GM18870 (cell line): ENCODE results near the gene CFDP1.

Experiments
- ATAC-seq: cut with Tn5 transposase; IDR thresholded peaks from one replicate; pipeline ENCODE4 v1.9.1; 2021; ENCODE audit warnings: moderate library complexity; ENCODE audit not compliant: unreplicated experiment

Gene CFDP1

DNA sequence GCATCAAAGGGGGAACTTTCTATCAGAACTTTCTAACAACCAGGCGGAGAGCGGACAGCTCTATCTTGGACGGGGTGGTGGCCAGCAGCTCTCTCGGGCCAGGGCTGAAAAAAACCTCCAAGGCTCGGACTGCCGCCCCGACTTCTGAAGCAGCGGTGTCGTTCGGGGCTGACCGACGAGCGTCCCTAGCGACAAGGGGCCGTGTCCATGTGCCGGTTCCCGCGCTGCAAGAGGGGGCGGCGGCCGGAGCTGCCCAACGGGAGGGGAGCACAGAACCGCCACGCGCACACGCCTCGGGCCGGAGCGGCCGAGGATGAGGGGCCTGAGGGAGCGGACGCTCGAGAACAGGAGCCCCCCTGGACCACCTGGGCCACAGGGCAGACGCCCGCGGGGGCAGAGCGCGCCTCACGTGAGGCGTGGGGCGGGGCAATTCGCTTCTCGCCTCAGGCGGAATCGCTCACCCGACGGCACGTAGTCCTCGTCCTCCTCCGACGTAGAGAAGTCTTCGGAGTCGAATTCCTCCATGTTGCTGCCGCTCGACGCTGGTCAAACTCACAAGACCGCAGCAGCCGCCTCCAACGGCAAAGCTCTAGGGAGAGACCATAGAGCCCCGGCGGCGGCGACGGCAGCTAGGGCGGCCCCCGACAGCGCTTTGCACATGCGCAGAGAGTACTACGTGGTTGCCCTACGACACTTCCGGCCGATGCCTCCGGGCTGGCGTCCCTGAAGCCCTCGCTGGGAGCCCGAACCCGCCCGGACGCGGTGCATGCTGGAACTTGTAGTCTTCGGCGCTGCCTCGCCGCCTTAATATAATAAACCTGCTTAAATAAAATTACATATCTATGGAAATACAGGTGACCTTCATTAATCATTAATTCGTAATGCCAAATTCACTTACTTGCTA is at the start of gene CFDP1:
TSS of gene CFDP1 (minus strand) at position 676 of the 904 bp plus-strand sequence. CDS start at position 525, 151 bp downstream.
- ATAC-seq: peak; percentile 83

DNA sequence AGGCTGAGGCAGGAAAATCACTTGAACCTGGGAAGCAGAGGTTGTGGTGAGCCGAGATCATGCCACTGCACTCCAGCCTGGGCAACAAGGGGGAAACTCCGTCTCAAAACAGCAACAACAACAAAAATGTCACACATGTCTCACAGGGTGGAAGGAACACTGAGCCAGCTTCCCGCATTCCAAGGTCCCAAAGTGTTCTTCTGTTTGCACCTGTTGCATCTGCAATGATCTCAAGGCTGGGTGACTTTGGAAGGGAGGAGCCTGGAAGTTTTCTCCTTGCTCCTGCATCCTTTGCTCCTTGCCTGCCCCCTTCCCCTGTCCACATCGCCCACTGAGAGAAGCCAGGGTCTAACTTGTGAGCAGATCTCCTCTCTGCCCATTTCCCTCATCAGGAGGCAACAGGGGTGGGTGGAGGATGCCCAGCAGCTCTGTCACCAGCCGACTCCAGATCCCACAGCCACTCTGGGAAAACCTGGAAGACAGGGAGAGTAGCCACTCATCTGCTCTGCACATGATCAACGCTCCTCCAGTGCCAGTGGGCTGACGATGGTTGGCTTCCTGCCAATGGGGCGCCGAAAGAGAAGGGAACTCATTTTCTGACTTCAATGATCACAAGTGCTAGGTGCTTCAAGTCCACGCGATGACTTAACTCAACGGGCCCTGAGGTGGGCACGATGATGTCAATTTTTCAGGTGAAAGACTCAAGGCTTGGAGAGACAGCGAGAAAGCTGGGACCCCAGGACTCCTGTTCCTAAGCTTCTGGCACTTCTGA is 49.3 kb upstream of the CFDP1 start:
- ATAC-seq: no peak

DNA sequence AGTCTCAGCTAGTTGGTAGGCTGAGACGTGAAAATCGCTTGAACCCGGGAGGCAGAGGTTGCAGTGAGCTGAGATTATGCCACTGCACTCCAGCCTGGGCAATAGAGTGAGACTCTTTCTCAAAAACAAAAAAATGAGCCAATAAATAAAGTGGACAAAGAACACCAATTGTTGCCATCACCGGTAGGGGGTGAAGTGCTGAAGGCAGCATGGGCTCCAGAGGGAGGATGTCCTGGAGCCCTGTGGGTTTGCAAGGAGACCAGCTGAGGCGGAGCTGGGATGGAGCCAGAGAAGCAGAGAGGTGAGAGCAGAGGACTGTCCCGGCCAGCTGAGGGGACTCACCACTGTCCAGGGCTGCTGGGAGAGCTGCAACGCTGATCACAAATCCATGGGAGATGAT is 48.2 kb upstream of the CFDP1 start:
- ATAC-seq: no peak

DNA sequence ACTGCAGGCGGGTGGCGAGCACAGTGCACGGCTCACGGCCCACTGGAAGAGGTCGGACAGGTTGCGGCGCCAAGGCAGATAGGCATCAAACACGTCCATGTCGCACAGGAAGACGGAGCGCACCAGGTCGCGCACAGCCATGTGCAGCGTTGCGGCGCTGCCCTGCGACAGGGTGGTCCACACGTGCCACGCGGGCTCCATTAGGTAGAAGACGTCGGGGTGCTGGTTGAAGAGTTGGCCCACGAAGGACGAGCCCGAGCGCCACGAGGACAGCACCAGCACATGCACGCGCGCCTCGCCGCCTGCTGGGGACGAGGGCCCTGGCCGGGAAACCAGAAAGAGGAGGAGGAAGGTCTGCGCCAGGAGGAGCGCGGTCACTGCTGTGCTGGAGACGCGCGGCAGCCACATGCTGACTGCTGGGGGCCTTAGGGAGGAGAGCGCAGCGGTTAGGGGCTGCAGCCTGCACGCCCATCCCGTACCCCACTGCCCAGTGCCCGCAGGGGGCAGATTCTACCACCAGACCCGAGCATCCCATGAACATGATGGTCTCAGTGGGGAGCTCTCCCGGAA is 46.2 kb upstream of the CFDP1 start:
- no peak for ATAC-seq

DNA sequence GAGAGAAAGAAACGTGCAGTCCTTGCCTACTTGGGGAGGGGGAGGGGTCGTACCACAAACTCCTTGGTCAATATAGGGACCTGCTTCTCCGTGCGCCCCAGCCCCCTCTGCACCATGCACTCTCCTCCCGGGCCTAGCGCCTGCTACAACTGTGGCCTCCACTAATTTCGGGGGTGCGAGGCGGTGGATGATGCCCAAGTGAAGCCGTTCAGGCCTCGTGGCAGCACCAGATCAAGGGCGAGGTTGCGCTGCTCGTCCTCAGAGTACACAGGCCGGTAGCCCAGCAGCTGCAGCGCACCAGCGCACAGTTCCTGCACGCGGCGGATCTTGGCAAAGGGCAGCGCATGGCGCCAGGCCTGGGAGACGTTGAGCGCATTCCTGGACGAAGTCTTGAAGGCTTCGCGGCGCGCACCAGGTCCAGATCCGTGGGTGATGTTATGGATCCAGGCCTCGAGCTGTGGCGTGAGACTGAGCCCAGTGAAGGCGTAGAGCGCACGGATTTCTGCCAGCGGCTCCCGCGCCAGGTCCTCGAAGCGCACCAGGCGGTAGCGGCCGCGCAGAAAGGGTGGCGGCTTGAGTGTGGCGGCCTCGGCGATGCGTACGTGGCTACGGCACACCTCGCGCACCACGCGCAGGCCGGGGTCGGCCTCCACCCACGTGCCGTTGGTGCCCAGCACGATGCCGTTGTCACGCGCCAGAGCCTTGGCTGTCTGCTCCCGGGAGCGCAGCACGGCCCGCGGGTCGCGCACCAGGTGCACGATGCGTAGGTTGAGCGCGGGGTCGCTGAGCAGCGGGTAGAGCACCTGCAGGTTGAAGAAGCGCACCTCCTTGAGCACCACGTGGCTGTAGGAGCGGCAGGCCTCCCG is 45.4 kb upstream of the CFDP1 start:
- ATAC-seq: no peak

DNA sequence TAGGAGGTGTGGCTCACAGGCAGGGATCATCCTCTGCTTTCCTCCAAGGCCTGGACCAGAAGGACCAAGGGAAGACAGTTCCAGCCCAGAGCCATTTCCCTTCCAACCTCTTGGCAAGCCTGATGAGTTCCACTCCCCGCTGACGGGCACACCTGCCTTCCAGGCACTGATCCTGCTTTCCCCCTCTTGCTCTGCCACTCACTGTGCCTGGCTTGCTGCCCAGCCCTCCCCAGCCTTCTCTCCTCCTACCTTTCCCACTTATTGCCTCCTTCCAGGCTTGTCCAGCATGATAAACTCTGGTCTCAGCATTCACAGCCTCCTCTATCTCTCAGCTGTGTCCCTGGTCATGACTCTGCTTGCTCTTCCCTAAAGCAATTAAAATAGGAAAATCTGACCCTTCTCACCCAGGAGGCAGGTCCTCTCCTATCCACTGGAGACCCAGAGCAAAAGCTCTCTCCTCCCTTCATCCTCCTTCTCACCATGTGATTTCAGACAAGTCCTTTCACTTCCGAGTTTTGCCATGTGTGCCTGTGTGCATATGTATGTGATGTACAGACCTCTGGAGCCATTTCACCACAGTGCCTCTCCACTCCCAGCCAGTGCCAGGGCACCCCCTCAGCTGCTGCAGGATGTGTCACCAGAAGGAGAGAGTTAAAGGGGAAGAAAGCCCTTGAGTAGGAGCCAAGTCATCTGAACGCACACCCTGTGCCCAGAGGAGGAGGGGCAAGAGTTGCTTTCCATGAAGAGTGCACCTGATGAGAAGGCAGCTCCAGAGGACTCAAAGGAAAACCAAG is 44.6 kb upstream of the CFDP1 start:
- ATAC-seq: no peak

DNA sequence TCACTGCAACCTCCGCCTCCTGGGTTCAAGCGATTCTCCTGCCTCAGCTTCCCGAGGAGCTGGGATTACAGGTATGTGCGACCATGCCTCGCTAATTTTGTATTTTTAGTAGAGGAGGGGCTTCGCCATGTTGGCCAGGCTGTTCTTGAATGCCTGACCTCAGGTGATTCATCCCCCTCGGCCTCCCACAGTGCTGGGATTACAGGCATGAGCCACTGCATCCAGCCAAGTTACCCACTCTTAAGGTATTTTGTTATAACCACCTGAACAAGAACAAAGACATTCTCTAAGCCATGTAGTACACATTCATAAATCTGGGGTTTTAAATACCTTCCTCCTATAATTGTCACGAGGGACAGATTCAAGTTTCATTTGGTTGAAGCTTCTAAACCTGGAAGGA is 43.5 kb upstream of the CFDP1 start:
- ATAC-seq: no peak

DNA sequence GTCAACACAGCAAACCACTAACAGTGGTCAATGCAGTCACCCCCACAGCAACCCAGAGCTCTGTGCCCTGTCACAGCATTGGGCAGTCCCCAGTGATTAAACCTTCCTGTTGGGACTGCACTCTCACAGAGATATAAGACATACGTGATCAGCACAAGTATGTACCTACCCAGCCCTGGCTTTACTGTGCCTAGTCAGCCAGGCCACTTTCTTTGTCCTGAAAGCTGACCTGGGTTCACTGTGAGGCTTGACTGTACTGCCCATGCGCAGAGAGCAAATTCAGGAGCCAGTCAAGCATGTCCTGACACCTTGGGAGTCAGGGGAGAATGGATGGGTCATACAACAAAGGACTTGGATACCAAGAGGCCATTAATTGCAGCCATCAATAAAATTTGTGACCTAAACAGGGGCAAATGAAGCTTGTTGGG is 42.1 kb upstream of the CFDP1 start:
- no peak for ATAC-seq

DNA sequence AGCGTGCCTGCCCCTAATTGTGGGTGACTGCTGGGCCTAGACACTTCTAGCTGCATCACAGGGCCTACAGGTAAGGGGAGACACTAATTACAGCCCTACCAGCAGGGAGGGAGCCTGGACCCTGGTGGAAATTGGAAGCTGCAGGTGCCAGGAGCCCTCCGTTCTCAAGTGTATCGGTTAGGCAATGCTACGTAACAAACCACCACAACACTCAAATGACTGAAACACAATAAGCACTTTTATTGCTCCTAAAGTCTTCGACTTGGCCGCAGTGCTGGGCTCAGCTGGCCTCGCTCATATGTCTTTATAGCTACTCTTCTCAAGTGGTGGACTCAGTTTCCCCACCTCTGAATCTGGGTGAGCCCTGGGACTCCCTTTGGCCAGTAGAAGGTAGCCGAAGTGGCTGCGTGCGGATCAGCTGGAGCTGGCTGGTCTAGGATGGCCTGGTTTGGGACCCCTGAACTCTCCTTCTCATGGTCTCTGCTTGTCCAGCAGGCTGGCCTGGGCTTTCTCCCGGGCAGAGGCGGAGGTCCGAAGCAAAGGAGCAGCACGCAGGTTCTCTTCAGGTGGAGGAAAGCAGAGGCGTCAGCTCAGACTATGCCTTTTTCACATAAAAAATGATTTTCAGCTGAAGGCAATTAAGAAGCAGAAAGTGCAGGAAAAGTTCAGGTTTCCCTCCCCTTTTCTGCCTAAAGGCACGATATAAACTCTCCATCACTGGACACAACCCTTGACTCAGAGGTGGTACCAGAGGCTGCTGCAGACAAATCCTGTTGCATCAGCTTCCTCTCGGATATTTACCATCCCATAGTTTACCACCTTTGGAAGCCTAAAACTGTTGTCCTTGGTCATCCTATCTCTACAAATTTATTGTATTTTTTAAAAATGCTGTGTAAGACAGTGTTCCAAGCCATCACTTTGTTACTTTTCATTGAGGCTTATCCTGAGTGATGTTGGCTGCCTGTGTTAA is 39.9 kb upstream of the CFDP1 start:
- no peak for ATAC-seq

DNA sequence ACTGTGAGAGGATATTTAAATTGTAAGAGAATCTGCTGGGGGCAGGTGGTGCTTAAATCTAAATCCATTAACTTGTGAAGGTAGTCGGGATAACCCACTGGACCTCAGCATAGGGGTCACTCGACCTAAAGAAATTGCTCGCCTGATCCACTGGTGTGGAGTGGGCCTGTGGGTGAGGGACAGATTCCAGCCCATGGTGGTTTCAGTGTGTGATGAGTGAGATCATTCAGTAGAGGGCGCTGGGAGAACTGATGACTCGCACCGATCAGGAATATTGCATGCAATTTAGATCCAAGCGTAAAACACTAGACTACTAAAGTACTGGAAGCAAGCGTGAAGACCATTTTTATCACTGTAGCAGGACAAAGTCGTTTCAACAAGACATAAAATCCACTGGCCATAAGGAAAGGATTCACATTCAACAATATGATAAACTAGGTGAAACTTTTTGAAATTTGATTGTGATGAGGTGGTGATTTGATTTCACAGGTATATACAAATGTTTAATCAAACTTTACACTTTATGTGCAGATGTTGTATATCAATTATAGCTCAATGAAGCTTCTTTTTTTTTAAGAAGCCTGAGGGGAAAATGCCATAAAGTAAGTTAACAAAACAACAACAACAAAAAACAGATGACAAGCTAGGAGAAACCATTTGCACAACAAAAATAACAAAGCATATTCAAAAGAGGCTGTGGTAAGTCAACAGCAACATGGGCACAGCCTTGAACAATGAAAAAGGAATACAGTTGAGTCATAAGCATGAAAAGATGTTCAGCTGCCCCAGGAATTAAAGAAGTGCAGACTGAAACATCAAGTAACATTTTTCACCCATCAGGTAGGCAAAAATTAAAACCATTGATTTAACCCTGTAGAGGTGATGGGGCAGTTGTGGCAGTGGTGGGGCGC is 38.7 kb upstream of the CFDP1 start:
- peak; percentile 63 for ATAC-seq

DNA sequence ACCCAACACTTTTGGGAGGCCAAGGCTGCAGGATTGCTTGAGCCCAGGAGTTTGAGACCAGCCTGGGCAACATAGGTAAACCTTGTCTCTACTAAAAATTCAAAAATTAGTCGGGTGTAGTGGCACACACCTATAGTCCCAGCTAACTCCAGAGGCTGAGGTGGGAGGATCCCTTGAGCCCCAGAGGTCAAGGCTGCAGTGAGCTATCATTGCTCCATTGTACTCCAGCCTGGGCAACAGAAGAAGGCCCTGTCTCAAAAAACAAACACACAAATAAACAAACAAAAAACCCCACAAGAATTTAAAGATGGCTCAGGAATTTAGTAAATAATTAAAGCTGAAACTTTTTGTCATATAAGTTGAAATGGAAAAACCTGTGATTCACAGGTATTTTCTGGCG is 33.5 kb upstream of the CFDP1 start:
- no peak for ATAC-seq

DNA sequence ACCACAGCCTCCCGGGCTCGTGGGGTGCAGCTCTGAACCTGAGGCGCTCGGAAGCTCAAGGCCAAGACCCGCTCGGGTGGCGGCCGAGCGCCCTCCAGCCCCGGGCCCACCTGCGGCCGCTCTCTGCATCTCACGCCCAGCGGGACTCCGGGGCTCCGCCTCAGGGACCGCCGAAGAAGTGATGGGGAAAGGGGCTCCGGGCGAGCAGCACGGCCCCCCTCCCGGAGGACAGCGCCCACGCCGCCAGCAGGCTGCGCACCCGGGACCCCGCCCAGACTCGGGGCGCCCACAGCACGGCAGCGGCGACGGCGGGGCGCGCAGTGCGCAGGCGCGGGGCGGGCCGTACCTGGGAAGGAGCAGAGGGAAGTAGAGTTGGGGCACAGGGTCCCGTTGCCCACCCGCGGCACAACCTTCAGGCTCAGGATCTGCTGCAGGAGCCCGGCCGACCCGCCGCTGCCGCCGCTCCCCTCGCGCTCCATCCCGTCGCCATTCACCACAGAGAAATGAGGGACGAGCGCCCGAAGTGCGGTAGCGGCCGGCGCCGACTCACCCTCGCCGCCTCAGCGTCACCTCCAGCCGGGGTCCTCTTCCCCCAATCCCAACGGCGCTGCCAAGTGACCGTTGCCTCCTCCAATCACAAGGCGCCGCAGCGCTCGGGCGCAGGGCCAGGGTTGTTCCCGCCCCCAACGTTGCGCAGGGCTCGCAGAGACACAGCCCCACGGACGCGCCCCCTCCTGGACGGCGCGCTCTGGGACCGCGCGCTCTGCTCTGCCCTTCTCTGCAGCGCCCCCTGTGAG is 31.0 kb upstream of the CFDP1 start, which contains the start of gene TMEM170A:
TSS of gene TMEM170A (minus strand) at position 568 of the 797 bp plus-strand sequence. CDS start at position 479, 89 bp downstream.
- peak; percentile 88 for ATAC-seq

DNA sequence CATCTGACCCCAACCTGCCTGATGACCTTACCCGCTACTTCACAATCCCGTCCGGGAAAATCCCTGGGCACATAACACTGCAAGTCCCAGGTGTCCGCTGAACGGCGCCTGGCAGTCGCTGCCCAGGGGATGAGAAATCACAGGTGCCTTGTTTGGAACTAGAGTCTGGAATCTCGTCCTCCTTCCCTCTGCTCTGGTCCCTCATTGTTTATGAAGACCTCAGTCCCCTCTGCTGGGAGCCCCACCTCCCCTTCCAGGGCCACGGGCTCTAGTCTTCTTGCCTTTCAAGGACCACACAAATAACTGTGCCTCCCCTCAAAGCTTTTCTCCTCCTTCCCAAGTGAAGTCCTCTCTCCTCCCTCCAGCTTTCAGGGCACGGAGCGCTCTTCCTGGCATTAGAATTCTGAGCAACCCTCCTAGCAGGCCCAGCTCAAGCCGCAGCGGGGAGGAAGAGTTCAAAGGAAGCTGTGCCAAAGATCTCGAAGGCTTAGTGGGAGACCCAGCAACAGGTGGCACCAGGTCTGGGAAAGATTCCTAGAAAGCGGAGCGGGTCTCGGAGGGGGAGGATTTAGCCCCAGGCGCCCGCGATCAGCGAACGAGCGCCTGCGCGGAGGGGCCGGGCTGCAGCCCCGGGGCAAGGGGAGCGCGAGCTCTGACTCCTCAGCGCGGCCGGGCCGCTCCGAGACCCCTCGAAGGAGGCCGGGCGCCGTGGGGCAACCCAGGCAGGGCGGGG is 30.3 kb upstream of the CFDP1 start:
- ATAC-seq: peak; percentile 4

DNA sequence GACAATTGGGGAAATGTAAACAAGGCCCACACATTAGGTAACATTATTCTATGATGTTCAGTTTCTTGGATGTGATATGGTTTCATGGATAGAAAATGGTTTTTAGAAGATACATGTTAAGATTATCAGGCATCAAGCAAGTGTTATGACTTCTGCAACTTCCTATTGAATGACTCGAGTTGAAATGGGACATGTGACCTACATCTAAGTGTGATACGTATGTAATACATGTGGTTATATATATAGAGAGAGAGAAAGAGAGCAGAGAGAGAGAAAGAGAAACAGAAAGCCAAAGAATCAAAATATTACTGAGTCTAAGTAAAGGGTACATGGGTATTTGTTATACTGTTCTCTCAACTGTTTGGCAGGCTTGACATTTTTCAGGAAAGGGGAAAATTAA is 29.5 kb upstream of the CFDP1 start:
- ATAC-seq: peak; percentile 44

DNA sequence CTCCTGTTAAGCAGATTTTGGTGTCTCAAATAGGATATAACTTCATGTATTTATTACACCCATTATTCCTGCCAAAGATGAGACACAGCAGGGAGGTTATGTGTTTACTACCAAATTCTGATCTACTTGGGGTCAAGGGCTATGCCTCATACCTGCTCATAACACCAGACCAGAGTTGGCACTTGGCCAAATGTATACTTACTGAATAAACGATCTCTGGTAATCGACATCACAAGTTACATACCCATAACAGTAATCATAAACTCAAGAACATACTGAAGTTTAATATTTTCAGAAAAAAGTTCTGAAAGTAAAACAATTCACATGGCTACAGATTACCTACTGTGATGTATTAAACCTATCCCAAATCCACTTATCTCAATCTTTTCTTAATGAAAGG is 28.3 kb upstream of the CFDP1 start:
- no peak for ATAC-seq

DNA sequence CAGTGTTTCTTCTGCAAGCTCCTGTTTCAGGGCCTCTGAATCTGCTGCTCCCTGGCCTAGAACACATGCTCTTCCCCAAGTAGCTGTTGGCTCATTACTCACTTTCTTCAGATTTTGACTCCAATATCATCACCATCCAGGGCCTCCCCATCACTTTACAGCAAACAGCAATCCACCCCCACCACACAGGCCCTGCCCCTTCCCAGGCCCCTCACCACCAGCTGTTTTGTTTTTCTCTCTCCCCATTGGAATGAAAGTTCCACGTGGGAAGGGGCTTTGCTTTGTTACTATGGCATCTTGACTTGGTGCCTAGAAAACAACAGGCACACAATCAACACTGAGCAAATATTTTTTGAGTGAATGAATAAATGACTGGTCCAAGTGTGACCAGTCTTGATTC is 27.1 kb upstream of the CFDP1 start:
- no peak for ATAC-seq
